AG20443 (cell line): ENCODE results near the gene ANGPTL2.
"Not testable (repeated sequence)": the region's sequence is repeated elsewhere in the genome, so short reads cannot be mapped to it uniquely, and the experiment has no call there.

ENCODE experiments used
- DNase-seq: peaks from one replicate; pipeline ENCODE4 v3.0.0; 2012; ENCODE audit warnings: low spot score, mixed read lengths

Gene ANGPTL2

GRCh38 chr9:127154390-127155191, 32.2 kb upstream of the ANGPTL2 start:
- peak; percentile 70 for DNase-seq

GRCh38 chr9:127154003-127154389, 31.6 kb upstream of the ANGPTL2 start:
- DNase-seq = no peak

- no peak for DNase-seq
Measured at GRCh38 chr9:127153501-127153900, 31.1 kb upstream of the ANGPTL2 start.

- DNase-seq = no peak
Measured at GRCh38 chr9:127149463-127150390, 27.3 kb upstream of the ANGPTL2 start.

- no peak for DNase-seq
Measured at GRCh38 chr9:127149010-127149409, 26.6 kb upstream of the ANGPTL2 start.

- no peak for DNase-seq
Measured at GRCh38 chr9:127148014-127148413, 25.6 kb upstream of the ANGPTL2 start.

- DNase-seq = no peak
Measured at GRCh38 chr9:127147251-127147650, 24.8 kb upstream of the ANGPTL2 start.

- DNase-seq = not testable (repeated sequence)
Measured at GRCh38 chr9:127146841-127147240, 24.4 kb upstream of the ANGPTL2 start.

- DNase-seq = no peak
Measured at GRCh38 chr9:127144670-127145445, 22.4 kb upstream of the ANGPTL2 start.

GRCh38 chr9:127143920-127144465, 21.6 kb upstream of the ANGPTL2 start:
- no peak for DNase-seq

- peak; percentile 32 for DNase-seq
Measured at GRCh38 chr9:127142931-127143464, 20.6 kb upstream of the ANGPTL2 start.

- no peak for DNase-seq
Measured at GRCh38 chr9:127142291-127142690, 19.9 kb upstream of the ANGPTL2 start.

GRCh38 chr9:127140842-127141675, 18.6 kb upstream of the ANGPTL2 start:
- DNase-seq = no peak

GRCh38 chr9:127140181-127140580, 17.7 kb upstream of the ANGPTL2 start:
- DNase-seq = no peak

GRCh38 chr9:127139775-127140174, 17.3 kb upstream of the ANGPTL2 start:
- no peak for DNase-seq

- DNase-seq = no peak
Measured at GRCh38 chr9:127139071-127139731, 16.8 kb upstream of the ANGPTL2 start.

- no peak for DNase-seq
Measured at GRCh38 chr9:127138444-127138843, 16.0 kb upstream of the ANGPTL2 start.

GRCh38 chr9:127137640-127138360, 15.4 kb upstream of the ANGPTL2 start:
- DNase-seq = no peak

GRCh38 chr9:127136880-127137639, 14.6 kb upstream of the ANGPTL2 start:
- DNase-seq = no peak
